SH-SY5Y (cell line): ENCODE measurements around the gene SIAH3.

Experiments
- GATA2 ChIP-seq: IDR thresholded peaks from 2 replicates; pipeline ENCODE4 v1.6.1; 2011; ENCODE audit warnings: mild to moderate bottlenecking, low read depth, low read length
- GATA3 ChIP-seq: IDR thresholded peaks from 2 replicates; pipeline ENCODE4 v1.6.1; 2011; ENCODE audit warnings: low read depth, mild to moderate bottlenecking, low read length, moderate library complexity

DNA sequence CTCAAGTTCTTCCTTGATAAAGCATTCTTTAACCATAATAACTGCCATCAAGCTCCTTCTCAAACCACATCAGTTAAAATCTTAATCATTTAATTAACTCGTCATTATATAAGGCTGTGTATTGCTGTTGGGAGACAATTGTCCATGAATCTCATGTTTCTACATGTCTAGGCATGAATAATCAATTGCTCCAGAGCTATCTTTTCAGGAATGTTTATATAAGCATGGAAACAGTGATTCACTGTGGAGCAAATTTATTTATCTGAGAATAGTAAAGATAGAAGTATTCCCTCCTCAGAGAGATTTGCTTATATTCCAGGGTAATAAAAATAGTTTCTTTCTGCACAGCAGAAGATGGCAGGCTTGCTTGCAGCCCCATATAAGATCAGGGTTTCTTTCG lies 78.3 kb downstream of the SIAH3 start:
- TF ChIP-seq GATA3 (no peak), GATA2 (no peak)
